MCF 10A (cell line): ENCODE measurements around the gene SLC26A11. TPM values are rescaled to one million over a fixed set of nuclear protein-coding genes. Genes with fewer than 3 reads are reported as not detected.

ENCODE experiments used
- BruUV-seq: library from RNA; stranded (reverse); fragments of 400-500 nt; replicated peaks from 2 replicates; lab custom pipeline; 2021; lab: Mats Ljungman, UMichigan
- CTCF ChIA-PET: fragments of 300-600 bp; sonication (Branson Sonifier 250); formaldehyde crosslinking; extraction: SDS; loops from one replicate; lab custom pipeline; 2021; ENCODE audit warnings: antibody characterized with exemption, inconsistent platforms; lab: Yijun Ruan, JAX
- POLR2A ChIA-PET: fragments of 300-600, 350-650 bp; sonication (Branson Sonifier 250); formaldehyde crosslinking; extraction: SDS; loops from one replicate; lab custom pipeline; 2020; ENCODE audit warnings: antibody characterized with exemption, inconsistent platforms; lab: Yijun Ruan, JAX
- DNase-seq: peaks from one replicate; pipeline ENCODE4 v3.0.0-alpha.2; 2018; ENCODE audit not compliant: unreplicated experiment
- H3K27ac Mint-ChIP-seq: one replicate; pipeline ENCODE4 v1.8.0; 2022; ENCODE audit warnings: mild to moderate bottlenecking, low read depth, mixed read lengths; ENCODE audit not compliant: unreplicated experiment
- H3K27me3 Mint-ChIP-seq: one replicate; pipeline ENCODE4 v1.8.0; 2022; ENCODE audit warnings: mixed read lengths; ENCODE audit not compliant: insufficient read depth, unreplicated experiment
- H3K36me3 Mint-ChIP-seq: one replicate; pipeline ENCODE4 v1.8.0; 2022; ENCODE audit warnings: mild to moderate bottlenecking, moderate library complexity, mixed read lengths; ENCODE audit not compliant: insufficient read depth, unreplicated experiment
- H3K4me1 Mint-ChIP-seq: one replicate; pipeline ENCODE4 v1.8.0; 2022; ENCODE audit warnings: mixed read lengths; ENCODE audit not compliant: insufficient read depth, unreplicated experiment
- H3K4me3 Mint-ChIP-seq: one replicate; pipeline ENCODE4 v1.8.0; 2022; ENCODE audit warnings: mild to moderate bottlenecking, moderate library complexity, mixed read lengths; ENCODE audit not compliant: unreplicated experiment
- H3K9me3 Mint-ChIP-seq: one replicate; pipeline ENCODE4 v1.8.0; 2022; ENCODE audit warnings: mixed read lengths; ENCODE audit not compliant: unreplicated experiment
- CTCF ChIP-seq: fragments of 200-600 bp; IDR thresholded peaks from one replicate; pipeline ENCODE4 v1.8.0; 2022; ENCODE audit warnings: antibody characterized with exemption, mild to moderate bottlenecking; ENCODE audit not compliant: unreplicated experiment
- intact Hi-C: fragments of 100-400 bp; cut with micrococcal nuclease; formaldehyde crosslinking; loops from 2 replicates; pipeline ENCODE4 v1.14.1; 2022
- total RNA-seq: library from RNA; stranded (reverse); gene quantifications from 2 replicates; pipeline ENCODE4 v1.2.3, GENCODE V29; 2022

Gene SLC26A11
- total RNA-seq, 1 experiment from 2014 or later, result 11.7 TPM

- H3K27ac Mint-ChIP-seq, result no peak overlapping the region
- CTCF ChIA-PET, result no interaction called here
- POLR2A ChIA-PET, result interaction anchor here (0.8 to 1.0 kb wide), 2 partner anchors 27 to 68 kb away, joined by 3 read pairs; no protein-coding TSS in a partner anchor
- no TSS peak for BruUV-seq
- intact Hi-C loops, result no loop called here
- no peak overlapping the region for H3K4me3 Mint-ChIP-seq
- H3K9me3 Mint-ChIP-seq, result no peaks in the 10 kb centered on the region
- TF ChIP-seq CTCF, result no peak
- peaks cover 7% of the 10 kb centered on the region for H3K4me1 Mint-ChIP-seq
- H3K36me3 Mint-ChIP-seq, result peaks cover 33% of the 10 kb centered on the region
- H3K27me3 Mint-ChIP-seq, result no peaks in the 10 kb centered on the region
- no peak for DNase-seq
Measured at GRCh38 chr17:80214012-80214877, 6.0 kb upstream of the SLC26A11 start.

- BruUV-seq, result no TSS peak
- ChIA-PET POLR2A (interaction anchor here (0.8 to 1.0 kb wide), 2 partner anchors 28 to 69 kb away, joined by 3 read pairs; no protein-coding TSS in a partner anchor), CTCF (no interaction called here)
- no peak for DNase-seq
- Mint-ChIP-seq H3K36me3 (peaks cover 28% of the 10 kb centered on the region), H3K4me3 (no peak overlapping the region), H3K27ac (no peak overlapping the region), H3K9me3 (no peaks in the 10 kb centered on the region), H3K4me1 (peaks cover 10% of the 10 kb centered on the region), H3K27me3 (no peaks in the 10 kb centered on the region)
- intact Hi-C loops, result no loop called here
- no peak for TF ChIP-seq CTCF
Measured at GRCh38 chr17:80214878-80215210, 5.4 kb upstream of the SLC26A11 start.

GRCh38 chr17:80216473-80217456, 3.5 kb upstream of the SLC26A11 start:
- DNase-seq, result no peak
- H3K27me3 Mint-ChIP-seq, result no peaks in the 10 kb centered on the region
- no TSS peak for BruUV-seq
- H3K27ac Mint-ChIP-seq, result no peak overlapping the region
- no peaks in the 10 kb centered on the region for H3K9me3 Mint-ChIP-seq
- POLR2A ChIA-PET, result no interaction called here
- H3K36me3 Mint-ChIP-seq, result peaks cover 17% of the 10 kb centered on the region
- CTCF ChIA-PET, result no interaction called here
- no peak for TF ChIP-seq CTCF
- H3K4me3 Mint-ChIP-seq, result no peak overlapping the region
- peaks cover 10% of the 10 kb centered on the region for H3K4me1 Mint-ChIP-seq
- intact Hi-C loops, result no loop called here
